Measurements from ENCODE around the gene C9. TPM values are rescaled to one million over a fixed set of nuclear protein-coding genes. Genes with fewer than 3 reads are reported as not detected.
A peak's percentile ranks its signal among the peaks of the same experiment; 100 is the strongest.

The C9 gene
- total RNA-seq, 2 donors from 2014 or later, result not detected

GRCh38 chr5:39399135-39400036 is 35.1 kb upstream of the C9 start:
- Histone ChIP-seq H3K4me1 (ENCODE audit: control insufficient read depth in 1 of 2, low read depth in 2 of 2) (peaks cover 32 to 55% of the 10 kb centered on the region in 2 donors), H3K27ac (peak overlapping the region; percentile 82 to 87), H3K9me3 (no peaks in the 10 kb centered on the region), H3K4me3 (peak overlapping the region; percentile 10), H3K36me3 (no peaks in the 10 kb centered on the region), H3K27me3 (replicated peaks; ENCODE audit: insufficient read depth) (no peaks in the 10 kb centered on the region)
- peak; percentile 99 for ATAC-seq (ENCODE audit: insufficient number of reproducible peaks, low FRiP score, low read depth)
- no peak for DNase-seq (ENCODE audit: low spot score)
- TF ChIP-seq, protein P1, sequence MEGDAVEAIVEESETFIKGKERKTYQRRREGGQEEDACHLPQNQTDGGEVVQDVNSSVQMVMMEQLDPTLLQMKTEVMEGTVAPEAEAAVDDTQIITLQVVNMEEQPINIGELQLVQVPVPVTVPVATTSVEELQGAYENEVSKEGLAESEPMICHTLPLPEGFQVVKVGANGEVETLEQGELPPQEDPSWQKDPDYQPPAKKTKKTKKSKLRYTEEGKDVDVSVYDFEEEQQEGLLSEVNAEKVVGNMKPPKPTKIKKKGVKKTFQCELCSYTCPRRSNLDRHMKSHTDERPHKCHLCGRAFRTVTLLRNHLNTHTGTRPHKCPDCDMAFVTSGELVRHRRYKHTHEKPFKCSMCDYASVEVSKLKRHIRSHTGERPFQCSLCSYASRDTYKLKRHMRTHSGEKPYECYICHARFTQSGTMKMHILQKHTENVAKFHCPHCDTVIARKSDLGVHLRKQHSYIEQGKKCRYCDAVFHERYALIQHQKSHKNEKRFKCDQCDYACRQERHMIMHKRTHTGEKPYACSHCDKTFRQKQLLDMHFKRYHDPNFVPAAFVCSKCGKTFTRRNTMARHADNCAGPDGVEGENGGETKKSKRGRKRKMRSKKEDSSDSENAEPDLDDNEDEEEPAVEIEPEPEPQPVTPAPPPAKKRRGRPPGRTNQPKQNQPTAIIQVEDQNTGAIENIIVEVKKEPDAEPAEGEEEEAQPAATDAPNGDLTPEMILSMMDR (IDR thresholded peaks at IDR 0.05), result no peak

DNA sequence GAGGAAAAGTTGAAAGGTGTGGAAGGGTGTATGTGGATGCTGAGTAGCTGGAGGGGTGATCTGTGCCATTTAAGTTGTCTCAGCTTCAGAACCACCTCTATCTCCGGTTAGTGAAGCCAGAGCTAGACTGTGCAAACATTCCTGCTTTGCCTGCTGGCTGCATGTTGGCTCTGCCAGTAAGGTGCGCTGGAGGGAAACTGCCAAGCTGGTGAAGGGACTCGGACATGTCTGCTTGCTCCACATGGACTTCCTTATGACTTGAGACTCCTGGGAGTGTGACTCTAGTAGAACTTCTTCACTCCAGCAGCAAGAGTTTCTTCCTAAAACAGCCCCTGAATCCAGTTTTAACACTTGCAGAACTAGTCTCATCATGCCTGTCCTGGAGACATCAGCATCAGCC is 32.5 kb upstream of the C9 start:
- DNase-seq (ENCODE audit: low spot score), result no peak
- H3K9me3 ChIP-seq, result no peaks in the 10 kb centered on the region
- TF ChIP-seq, protein P1 (IDR thresholded peaks at IDR 0.05), result no peak
- H3K27ac ChIP-seq, result no peak overlapping the region
- peaks cover 7% of the 10 kb centered on the region for H3K36me3 ChIP-seq
- H3K4me1 ChIP-seq (ENCODE audit: control insufficient read depth in 1 of 2, low read depth in 2 of 2), result peaks cover 29 to 45% of the 10 kb centered on the region in 2 donors
- H3K27me3 ChIP-seq (replicated peaks; ENCODE audit: insufficient read depth), result no peaks in the 10 kb centered on the region
- ATAC-seq (ENCODE audit: insufficient number of reproducible peaks, low FRiP score, low read depth), result no peak
- no peak overlapping the region for H3K4me3 ChIP-seq

GRCh38 chr5:39395521-39395920 is 31.2 kb upstream of the C9 start:
- TF ChIP-seq, protein P1 (IDR thresholded peaks at IDR 0.05), result no peak
- ATAC-seq (ENCODE audit: insufficient number of reproducible peaks, low FRiP score, low read depth) (no peak), DNase-seq (ENCODE audit: low spot score) (no peak)
- Histone ChIP-seq H3K36me3 (peaks cover 16% of the 10 kb centered on the region), H3K4me1 (ENCODE audit: control insufficient read depth in 1 of 2, low read depth in 2 of 2) (peaks cover 22 to 34% of the 10 kb centered on the region in 2 donors), H3K9me3 (no peaks in the 10 kb centered on the region), H3K4me3 (no peak overlapping the region), H3K27me3 (replicated peaks; ENCODE audit: insufficient read depth) (no peaks in the 10 kb centered on the region), H3K27ac (peak overlapping the region in 1 of 2 donors; percentile 9)

DNA sequence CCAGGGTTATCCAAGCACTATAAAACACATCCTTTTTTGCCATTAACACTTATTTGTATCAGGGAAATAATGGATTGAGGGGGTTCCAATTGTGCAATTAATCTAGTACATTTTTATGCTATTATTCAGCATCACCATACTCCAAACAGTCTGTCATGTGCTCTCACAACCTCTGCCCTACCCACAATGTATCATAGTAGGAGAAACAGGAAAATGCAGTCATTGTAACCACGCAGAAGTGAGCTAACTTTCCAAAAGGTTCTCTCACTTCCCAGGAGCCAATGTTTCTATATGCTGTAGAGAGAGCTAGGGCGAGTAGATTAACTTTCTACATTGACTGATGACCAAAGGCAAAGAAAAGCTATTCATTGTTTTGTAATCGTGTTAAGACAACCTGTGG is 30.7 kb upstream of the C9 start:
- peaks cover 21% of the 10 kb centered on the region for H3K36me3 ChIP-seq
- H3K4me3 ChIP-seq, result no peak overlapping the region
- H3K9me3 ChIP-seq, result no peaks in the 10 kb centered on the region
- no peak for DNase-seq (ENCODE audit: low spot score)
- H3K4me1 ChIP-seq (ENCODE audit: control insufficient read depth in 1 of 2, low read depth in 2 of 2), result peaks cover 18 to 28% of the 10 kb centered on the region in 2 donors
- TF ChIP-seq, protein P1 (IDR thresholded peaks at IDR 0.05), result no peak
- ATAC-seq (ENCODE audit: insufficient number of reproducible peaks, low FRiP score, low read depth), result no peak
- H3K27ac ChIP-seq, result peak overlapping the region in 1 of 2 donors; percentile 9
- no peaks in the 10 kb centered on the region for H3K27me3 ChIP-seq (replicated peaks; ENCODE audit: insufficient read depth)

DNA sequence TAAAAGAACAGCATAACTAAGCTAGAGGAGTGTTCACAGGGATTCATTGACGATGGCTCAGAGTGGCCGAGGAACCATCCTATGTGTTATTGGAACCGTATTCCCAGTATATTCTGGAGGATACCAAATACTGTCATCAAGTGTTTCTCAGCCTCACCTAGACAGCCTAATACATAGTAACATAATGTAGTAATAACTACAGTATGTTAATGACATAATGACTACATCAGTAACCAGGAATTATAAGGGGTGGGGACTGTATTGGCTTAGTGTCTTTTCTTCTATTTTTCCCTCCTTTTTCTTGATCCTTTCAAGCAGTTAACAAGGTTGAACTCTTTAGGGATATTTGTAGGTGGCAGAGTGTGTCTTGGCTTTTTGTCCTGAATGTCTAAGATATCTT is 26.6 kb upstream of the C9 start:
- TF ChIP-seq, protein P1 (IDR thresholded peaks at IDR 0.05), result no peak
- H3K36me3 ChIP-seq, result peaks cover 25% of the 10 kb centered on the region
- peaks cover 0 to 6% of the 10 kb centered on the region in 2 donors for H3K4me1 ChIP-seq (ENCODE audit: control insufficient read depth in 1 of 2, low read depth in 2 of 2)
- DNase-seq (ENCODE audit: low spot score) (no peak), ATAC-seq (ENCODE audit: insufficient number of reproducible peaks, low FRiP score, low read depth) (no peak)
- no peak overlapping the region for H3K27ac ChIP-seq
- H3K9me3 ChIP-seq, result no peaks in the 10 kb centered on the region
- no peak overlapping the region for H3K4me3 ChIP-seq
- H3K27me3 ChIP-seq (replicated peaks; ENCODE audit: insufficient read depth), result no peaks in the 10 kb centered on the region
